Brain microvascular endothelial cell (primary cell): ENCODE measurements around the gene ANXA5.

Experiments used
- DNase-seq: peaks from one replicate; pipeline ENCODE4 v3.0.0-alpha.2; 2020
- H3K27ac ChIP-seq: fragments of 250-450 bp; sonication (Bioruptor Pico); 2 replicates; pipeline ENCODE4 v1.5.1; 2020; ENCODE audit warnings: mild to moderate bottlenecking, moderate library complexity
- H3K27me3 ChIP-seq: fragments of 250-450 bp; sonication (Bioruptor Pico); replicated peaks from 2 replicates; pipeline ENCODE4 v1.5.1; 2020; ENCODE audit warnings: mild to moderate bottlenecking
- H3K36me3 ChIP-seq: fragments of 250-450 bp; sonication (Bioruptor Pico); replicated peaks from 2 replicates; pipeline ENCODE4 v1.5.1; 2020; ENCODE audit warnings: mild to moderate bottlenecking
- H3K4me3 ChIP-seq: 2 replicates; pipeline ENCODE4 v1.5.1; 2011; ENCODE audit warnings: low read depth, mild to moderate bottlenecking, control low read depth, low read length, moderate library complexity
- CTCF ChIP-seq: IDR thresholded peaks from 2 replicates; pipeline ENCODE4 v1.5.1; 2011; ENCODE audit warnings: low read depth, mild to moderate bottlenecking, moderate library complexity, low read length, control low read depth, inconsistent platforms; ENCODE audit errors: missing control alignments
- in situ Hi-C: cut with HindIII; loops from 2 replicates; pipeline ENCODE4 v1.10.0; 2017; ENCODE audit warnings: low sequenced_read_pairs, low pct_ligation_motif_present

The ANXA5 gene

GRCh38 chr4:121696581-121697461, at the start of gene ANXA5:
ANXA5 (minus strand) TSS chr4:121696980; CDS start chr4:121696589, 391 bp downstream.
- Histone ChIP-seq H3K36me3 (peaks cover 4% of the 10 kb centered on the region), H3K27me3 (no peaks in the 10 kb centered on the region), H3K27ac (peak within 1 kb of the TSS; percentile 80), H3K4me3 (peak within 1 kb of the TSS; percentile 89)
- peak; percentile 35 for TF ChIP-seq CTCF
- in situ Hi-C loops, result no loop called here
- peak; percentile 78 for DNase-seq

- Histone ChIP-seq H3K36me3 (no peaks in the 10 kb centered on the region), H3K27ac (no peak overlapping the region), H3K27me3 (no peaks in the 10 kb centered on the region), H3K4me3 (no peak overlapping the region)
- no peak for DNase-seq
- no peak for TF ChIP-seq CTCF
- in situ Hi-C loops, result no loop called here
Observed at GRCh38 chr4:121742794-121743193, 46.0 kb upstream of the ANXA5 start.

GRCh38 chr4:121741751-121742150, 45.0 kb upstream of the ANXA5 start:
- TF ChIP-seq CTCF, result no peak
- H3K36me3 ChIP-seq, result no peaks in the 10 kb centered on the region
- no peak overlapping the region for H3K27ac ChIP-seq
- in situ Hi-C loops, result no loop called here
- H3K27me3 ChIP-seq, result no peaks in the 10 kb centered on the region
- no peak overlapping the region for H3K4me3 ChIP-seq
- no peak for DNase-seq

GRCh38 chr4:121740796-121741409, 44.1 kb upstream of the ANXA5 start:
- no peak overlapping the region for H3K27ac ChIP-seq
- no peak overlapping the region for H3K4me3 ChIP-seq
- DNase-seq, result no peak
- no peaks in the 10 kb centered on the region for H3K36me3 ChIP-seq
- in situ Hi-C loops, result no loop called here
- no peaks in the 10 kb centered on the region for H3K27me3 ChIP-seq
- TF ChIP-seq CTCF, result no peak

GRCh38 chr4:121739575-121739974, 42.8 kb upstream of the ANXA5 start:
- TF ChIP-seq CTCF, result no peak
- DNase-seq, result no peak
- in situ Hi-C loops, result no loop called here
- Histone ChIP-seq H3K27ac (no peak overlapping the region), H3K36me3 (no peaks in the 10 kb centered on the region), H3K4me3 (no peak overlapping the region), H3K27me3 (no peaks in the 10 kb centered on the region)
